Liver (tissue), 9 donors: ENCODE data around the gene ARID5B. TPM values are rescaled to one million over a fixed set of nuclear protein-coding genes. Genes with fewer than 3 reads are reported as not detected.

Source experiments
- DNase-seq: peaks from one replicate; pipeline ENCODE4 v3.0.0-alpha.2; 2017; ENCODE audit warnings: low spot score
- H3K27ac ChIP-seq, 2 donors: one replicate each; pipeline ENCODE4 v1.7.0; 2013; ENCODE audit warnings: inconsistent platforms in 2 of 2, low read length in 2 of 2, control low read depth in 1 of 2, low read depth in 1 of 2, mild to moderate bottlenecking in 1 of 2
- H3K27me3 ChIP-seq, 4 donors: one replicate each; pipeline versions ENCODE4 v1.6.1 to v1.7.0; 2013; ENCODE audit warnings: low read length in 3 of 4, inconsistent platforms in 1 of 4, mild to moderate bottlenecking in 1 of 4, moderate library complexity in 1 of 4; ENCODE audit not compliant: control insufficient read depth in 4 of 4, insufficient read depth in 4 of 4
- H3K36me3 ChIP-seq, 4 donors: one replicate each; pipeline versions ENCODE4 v1.6.1 to v1.7.0; 2013; ENCODE audit warnings: low read length in 3 of 4, mild to moderate bottlenecking in 3 of 4, low read depth in 1 of 4, moderate library complexity in 1 of 4; ENCODE audit not compliant: control insufficient read depth in 4 of 4, insufficient read depth in 3 of 4
- H3K4me1 ChIP-seq, 4 donors: one replicate each; pipeline versions ENCODE4 v1.6.1 to v1.7.0; 2013; ENCODE audit warnings: low read length in 3 of 4, mild to moderate bottlenecking in 3 of 4, moderate library complexity in 1 of 4; ENCODE audit not compliant: control insufficient read depth in 4 of 4, insufficient read depth in 4 of 4
- H3K4me3 ChIP-seq, 3 donors: one replicate each; pipeline versions ENCODE4 v1.6.1 to v1.7.0; 2013; ENCODE audit warnings: low read length in 3 of 3, control low read depth in 1 of 3, low read depth in 1 of 3, mild to moderate bottlenecking in 1 of 3
- H3K9ac ChIP-seq, 2 donors: one replicate each; pipeline ENCODE4 v1.7.0; 2013; ENCODE audit warnings: low read length in 2 of 2, mild to moderate bottlenecking in 2 of 2, moderate library complexity in 2 of 2, control low read depth in 1 of 2, low read depth in 1 of 2
- H3K9me3 ChIP-seq, 4 donors: one replicate each; pipeline versions ENCODE4 v1.6.1 to v1.7.0; 2013; ENCODE audit warnings: low read length in 3 of 4; ENCODE audit not compliant: control insufficient read depth in 4 of 4
- ATF3 ChIP-seq: IDR thresholded peaks from 2 replicates; pipeline ENCODE4 v1.6.1; 2016; ENCODE audit warnings: antibody characterized with exemption
- EGR1 ChIP-seq, 2 donors: IDR thresholded peaks; 2 replicates each; pipeline ENCODE4 v1.6.1; 2016 to 2018; ENCODE audit warnings: antibody characterized with exemption in 2 of 2, low read depth in 2 of 2
- FOXA1 ChIP-seq: IDR thresholded peaks from 2 replicates; pipeline ENCODE4 v1.6.1; 2016; ENCODE audit warnings: antibody characterized with exemption
- GABPA ChIP-seq, 2 donors: IDR thresholded peaks in 1 of 2; conservative IDR thresholded peaks in 1 of 2; 2 replicates each; pipeline ENCODE4 v1.6.1; 2016; ENCODE audit warnings: antibody characterized with exemption in 2 of 2, mild to moderate bottlenecking in 1 of 2, moderate library complexity in 1 of 2
- HNF4A ChIP-seq, 2 donors: conservative IDR thresholded peaks; 2 replicates each; pipeline ENCODE4 v1.6.1; 2016; ENCODE audit warnings: antibody characterized with exemption in 2 of 2, mild to moderate bottlenecking in 2 of 2
- JUND ChIP-seq, 2 donors: IDR thresholded peaks; 2 replicates each; pipeline ENCODE4 v1.6.1; 2016; ENCODE audit warnings: antibody characterized with exemption in 2 of 2
- NR2F2 ChIP-seq: IDR thresholded peaks from 2 replicates; pipeline ENCODE4 v1.6.1; 2016; ENCODE audit warnings: antibody characterized with exemption
- RAD21 ChIP-seq, 2 donors: IDR thresholded peaks; 2 replicates each; pipeline ENCODE4 v1.6.1; 2016; ENCODE audit warnings: antibody characterized with exemption in 2 of 2, mild to moderate bottlenecking in 2 of 2
- REST ChIP-seq: IDR thresholded peaks from 2 replicates; pipeline ENCODE4 v1.6.1; 2016; ENCODE audit warnings: antibody characterized with exemption, mild to moderate bottlenecking
- RXRA ChIP-seq, 2 donors: IDR thresholded peaks; 2 replicates each; pipeline ENCODE4 v1.6.1; 2017 to 2018; ENCODE audit warnings: antibody characterized with exemption in 2 of 2, mild to moderate bottlenecking in 1 of 2
- SP1 ChIP-seq: IDR thresholded peaks from 2 replicates; pipeline ENCODE4 v1.6.1; 2018; ENCODE audit warnings: antibody characterized with exemption, mild to moderate bottlenecking
- TAF1 ChIP-seq: conservative IDR thresholded peaks from 2 replicates; pipeline ENCODE4 v1.6.1; 2016; ENCODE audit warnings: antibody characterized with exemption, mild to moderate bottlenecking
- YY1 ChIP-seq: IDR thresholded peaks from 2 replicates; pipeline ENCODE4 v1.6.1; 2016; ENCODE audit warnings: antibody characterized with exemption, mild to moderate bottlenecking
- WGBS: extraction: QIAGEN DNeasy Blood & Tissue Kit; methylation state at CpG from one replicate; pipeline ENCODE4 v1.1.7; 2013; 5-methylcytosine and 5-hydroxymethylcytosine counted together
- polyA plus RNA-seq, 2 donors: library from polyadenylated mRNA; stranded (reverse) in 1 of 2; unstranded in 1 of 2; fragments of 200-250 nt in 1 of 2; fragments of >200 nt in 1 of 2; fragmentation: Nextera tagmentation in 1 of 2; extraction: Ambion mirVana in 1 of 2; gene quantifications; one replicate each; pipeline versions ENCODE4 v1.2.1 to v1.2.3, GENCODE V29; 2013 to 2015
- total RNA-seq, 2 donors: library from RNA; depleted of rRNA; stranded (reverse); fragments of >200 nt; gene quantifications; one replicate each; pipeline ENCODE4 v1.2.3, GENCODE V29; 2014
- TF ChIP-seq, protein P1 (sequence below): fragments of 150-350 bp; IDR thresholded peaks from 2 replicates; pipeline ENCODE4 v1.5.1; 2017; ENCODE audit warnings: improper control_type of control experiment, low read depth, low read length; ENCODE audit not compliant: missing input control
- TF ChIP-seq, protein P2 (sequence below): IDR thresholded peaks from 2 replicates; pipeline ENCODE4 v1.6.1; 2016; ENCODE audit warnings: antibody characterized with exemption
- donor health status: healthy.
- donor health status: healthy.
- donor health status: healthy.
- donor health status: healthy.
- donor health status: healthy.

Gene ARID5B
- total and polyA plus RNA-seq, 4 donors: 1.3 to 6.4 (median 5.2) TPM

- Histone ChIP-seq H3K9ac (peak overlapping the region; percentile 93 to 99), H3K27me3 (no peaks in the 10 kb centered on the region), H3K4me3 (peak overlapping the region; percentile 31 to 52 (median 50)), H3K27ac (peak overlapping the region; percentile 87 to 93), H3K9me3 (no peaks in the 10 kb centered on the region), H3K36me3 (peaks cover 4 to 13% (median 7%) of the 10 kb centered on the region in 4 donors), H3K4me1 (peaks cover 6 to 34% (median 14%) of the 10 kb centered on the region in 4 donors)
- 27% methylated on average over 2 of the region's 2 CpGs for WGBS
- DNase-seq: no peak
- TF ChIP-seq, protein P1, sequence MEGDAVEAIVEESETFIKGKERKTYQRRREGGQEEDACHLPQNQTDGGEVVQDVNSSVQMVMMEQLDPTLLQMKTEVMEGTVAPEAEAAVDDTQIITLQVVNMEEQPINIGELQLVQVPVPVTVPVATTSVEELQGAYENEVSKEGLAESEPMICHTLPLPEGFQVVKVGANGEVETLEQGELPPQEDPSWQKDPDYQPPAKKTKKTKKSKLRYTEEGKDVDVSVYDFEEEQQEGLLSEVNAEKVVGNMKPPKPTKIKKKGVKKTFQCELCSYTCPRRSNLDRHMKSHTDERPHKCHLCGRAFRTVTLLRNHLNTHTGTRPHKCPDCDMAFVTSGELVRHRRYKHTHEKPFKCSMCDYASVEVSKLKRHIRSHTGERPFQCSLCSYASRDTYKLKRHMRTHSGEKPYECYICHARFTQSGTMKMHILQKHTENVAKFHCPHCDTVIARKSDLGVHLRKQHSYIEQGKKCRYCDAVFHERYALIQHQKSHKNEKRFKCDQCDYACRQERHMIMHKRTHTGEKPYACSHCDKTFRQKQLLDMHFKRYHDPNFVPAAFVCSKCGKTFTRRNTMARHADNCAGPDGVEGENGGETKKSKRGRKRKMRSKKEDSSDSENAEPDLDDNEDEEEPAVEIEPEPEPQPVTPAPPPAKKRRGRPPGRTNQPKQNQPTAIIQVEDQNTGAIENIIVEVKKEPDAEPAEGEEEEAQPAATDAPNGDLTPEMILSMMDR: no peak
- TF ChIP-seq JUND (IDR thresholded peaks at IDR 0.05): no peak
- no peak for TF ChIP-seq GABPA (IDR thresholded peaks at IDR 0.05 in 1 of 2, conservative IDR thresholded peaks at IDR 0.05 in 1 of 2)
- no peak for TF ChIP-seq RAD21 (IDR thresholded peaks at IDR 0.05)
- no peak for TF ChIP-seq FOXA1
- TF ChIP-seq ATF3: no peak
- no peak for TF ChIP-seq REST
- TF ChIP-seq HNF4A (conservative IDR thresholded peaks at IDR 0.05): no peak
- no peak for TF ChIP-seq NR2F2
- TF ChIP-seq RXRA (IDR thresholded peaks at IDR 0.05): no peak
- no peak for TF ChIP-seq SP1
- TF ChIP-seq EGR1 (IDR thresholded peaks at IDR 0.05; ENCODE audit: low read depth in 2 of 2): no peak
Observed at GRCh38 chr10:62049624-62050345, 148.3 kb downstream of the ARID5B start.

- WGBS: 63% methylated on average over 5 of the region's 5 CpGs
- H3K4me1 ChIP-seq: peaks cover 6 to 34% (median 14%) of the 10 kb centered on the region in 4 donors
- peak overlapping the region in 1 of 2 donors; percentile 99 for H3K9ac ChIP-seq
- H3K4me3 ChIP-seq: peak overlapping the region; percentile 31 to 52 (median 50)
- H3K27me3 ChIP-seq: no peaks in the 10 kb centered on the region
- DNase-seq: no peak
- H3K27ac ChIP-seq: peak overlapping the region; percentile 87 to 93
- H3K9me3 ChIP-seq: no peaks in the 10 kb centered on the region
- TF ChIP-seq, protein P2, sequence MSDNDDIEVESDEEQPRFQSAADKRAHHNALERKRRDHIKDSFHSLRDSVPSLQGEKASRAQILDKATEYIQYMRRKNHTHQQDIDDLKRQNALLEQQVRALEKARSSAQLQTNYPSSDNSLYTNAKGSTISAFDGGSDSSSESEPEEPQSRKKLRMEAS: no peak
- no peak for TF ChIP-seq FOXA1
- no peak for TF ChIP-seq RXRA (IDR thresholded peaks at IDR 0.05)
- no peak for TF ChIP-seq YY1
- TF ChIP-seq SP1: no peak
- no peak for TF ChIP-seq EGR1 (IDR thresholded peaks at IDR 0.05; ENCODE audit: low read depth in 2 of 2)
- TF ChIP-seq RAD21 (IDR thresholded peaks at IDR 0.05): no peak
- no peak for TF ChIP-seq HNF4A (conservative IDR thresholded peaks at IDR 0.05)
- TF ChIP-seq TAF1: peak; percentile 6
- H3K36me3 ChIP-seq: peaks cover 4 to 13% (median 7%) of the 10 kb centered on the region in 4 donors
Observed at GRCh38 chr10:62050346-62050892, 148.9 kb downstream of the ARID5B start.
